ENCODE results near the gene SIGLEC10.

The SIGLEC10 gene

DNA sequence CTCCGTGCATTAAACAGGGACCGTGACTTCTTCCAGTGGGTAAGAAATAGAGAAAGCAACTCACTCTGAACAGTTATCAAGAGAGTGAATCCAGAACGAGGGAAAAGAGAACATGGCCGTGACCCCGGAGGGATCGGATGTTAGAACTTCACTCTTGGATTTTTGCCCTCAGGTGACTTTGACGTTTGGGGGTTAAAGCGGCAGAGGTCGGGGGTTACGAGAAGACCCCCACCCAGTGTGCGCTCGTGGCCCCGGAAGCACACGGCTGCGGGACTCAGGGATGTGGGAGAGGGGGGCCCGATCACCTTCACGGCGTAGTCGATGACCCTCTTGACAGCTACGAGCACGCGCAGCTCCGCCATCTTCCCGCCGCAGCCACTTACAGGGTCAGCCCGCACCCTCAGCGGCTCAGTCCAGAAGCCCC is 51.5 kb downstream of the SIGLEC10 start, which contains the start of gene ETFB:
Gene ETFB, minus strand, starts transcription at position 424 of the 424 bp plus-strand sequence. Its CDS starts 62 bp downstream, at position 362.
- no peak for DNase-seq (ENCODE audit: low read depth)

DNA sequence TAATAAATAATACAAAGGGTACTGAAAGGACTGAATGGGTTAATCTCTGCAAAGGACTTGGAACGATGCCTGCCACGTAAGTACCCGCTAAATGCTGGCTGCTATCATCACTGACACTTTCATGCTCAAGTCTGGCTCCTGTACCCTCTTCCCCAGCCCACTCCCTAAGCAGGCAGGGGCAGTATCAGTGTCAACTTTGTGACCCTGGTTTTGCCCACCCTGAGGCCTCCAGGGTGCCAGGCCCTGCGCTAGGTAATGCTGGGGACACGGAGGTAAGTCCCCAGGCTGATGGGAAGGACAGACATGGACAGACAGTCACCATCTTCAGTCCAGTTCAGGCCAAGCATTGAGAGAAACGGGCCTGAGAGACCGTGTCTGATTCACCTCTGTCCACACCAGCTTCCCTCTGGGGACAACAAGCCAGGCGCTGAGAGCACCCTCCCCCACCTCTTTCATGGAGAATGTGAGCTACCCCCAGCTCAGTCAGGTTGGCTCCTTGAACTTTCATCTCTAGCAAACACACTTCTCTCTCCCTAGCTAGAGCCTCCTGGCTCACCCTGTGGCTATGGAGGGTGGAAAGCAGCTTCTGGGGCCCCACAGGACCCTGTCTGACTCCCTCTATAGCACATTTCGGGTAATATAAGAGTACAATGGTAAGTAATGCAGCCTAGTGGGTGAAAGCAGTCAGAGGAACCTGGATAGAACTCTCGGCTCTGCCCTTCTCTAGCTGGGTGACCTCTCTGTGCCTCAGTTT is 52.1 kb downstream of the SIGLEC10 start:
- DNase-seq (ENCODE audit: low read depth): no peak

DNA sequence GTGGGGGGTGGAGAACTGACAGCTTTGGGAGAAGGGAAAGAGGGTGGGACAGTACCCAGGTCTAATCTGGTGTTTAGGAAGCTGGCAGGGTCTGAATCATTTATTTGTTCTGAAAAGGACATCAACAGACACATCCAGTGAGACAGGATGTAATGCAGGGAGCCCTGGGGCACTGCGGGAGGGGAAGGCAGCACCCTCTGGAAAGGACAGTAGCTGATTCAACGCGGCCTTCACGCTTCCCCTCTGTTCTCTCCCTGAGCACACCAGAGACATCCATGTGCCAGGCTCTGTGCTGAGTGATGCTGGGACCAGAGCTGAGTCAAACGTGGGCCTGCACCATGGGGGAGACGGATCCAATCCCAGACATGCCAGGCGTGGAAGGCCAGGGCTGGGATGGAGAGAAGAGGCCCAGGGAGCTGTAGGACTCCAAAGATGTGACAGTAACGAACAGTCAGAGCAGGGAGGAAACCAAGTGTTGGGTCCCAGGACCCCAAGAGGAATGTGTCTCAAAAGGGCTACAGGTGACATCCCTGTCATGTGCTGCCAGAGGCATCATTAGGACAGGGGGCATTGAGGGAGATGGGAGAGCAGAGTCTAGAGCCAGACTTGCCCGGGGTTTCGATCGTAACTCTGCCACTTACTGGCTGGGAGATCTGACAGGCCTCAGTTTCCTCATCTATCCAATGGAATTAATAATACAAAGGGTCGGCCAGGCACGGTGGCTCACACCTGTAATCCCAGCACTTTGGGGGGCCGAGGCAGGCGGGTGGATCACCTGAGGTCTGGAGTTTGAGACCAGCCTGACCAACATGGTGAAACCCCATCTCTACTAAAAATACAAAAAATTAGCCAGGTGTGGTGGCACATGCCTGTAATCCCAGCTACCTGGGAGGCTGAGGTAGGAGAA is 53.0 kb downstream of the SIGLEC10 start:
- no peak for DNase-seq (ENCODE audit: low read depth)

DNA sequence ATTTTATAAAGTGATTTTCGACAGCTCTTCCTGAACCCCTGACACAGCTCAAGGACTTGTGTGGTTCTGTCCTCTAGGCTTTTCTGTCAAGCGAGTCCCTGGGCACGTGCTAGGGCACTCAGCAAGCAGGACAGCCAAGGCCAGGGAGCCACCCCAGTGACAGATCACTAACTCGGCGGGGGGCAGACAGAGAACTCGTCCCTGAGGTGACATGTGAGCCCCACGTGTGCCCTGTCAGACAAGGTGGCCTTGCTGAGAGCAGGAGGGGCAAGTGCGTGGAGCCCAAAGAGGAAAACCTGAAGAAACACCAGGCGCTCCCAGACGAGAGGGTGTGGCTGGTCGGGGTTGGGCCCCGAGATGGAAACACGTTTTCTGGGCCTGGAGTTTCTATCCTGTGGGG is 56.2 kb downstream of the SIGLEC10 start:
- no peak for DNase-seq (ENCODE audit: low read depth)

All from activated T-helper 1 cell treated with Interleukin-2 at 50 U/mL for 16 hours (primary cell).